ENCODE results near the gene CAB39.

CAB39 gene

GRCh38 chr2:230759481-230760167 is 47.0 kb downstream of the CAB39 start:
- no peak overlapping the region for H3K23ac ChIP-seq (ENCODE audit: low read length in 2 of 2)
- no peak overlapping the region for H2BK120ac ChIP-seq (ENCODE audit: low read depth, low read length)
- peak overlapping the region in 1 of 2 experiments; percentile 20 for H3K4me3 ChIP-seq (ENCODE audit: insufficient read depth in 1 of 2, low read depth in 1 of 2, low read length in 2 of 2)
- H2BK12ac ChIP-seq (ENCODE audit: low read length in 2 of 2) = peak overlapping the region; percentile 65 to 75
- peak overlapping the region; percentile 58 for H3K9ac ChIP-seq (ENCODE audit: low read length)
- no peak overlapping the region for H4K91ac ChIP-seq (ENCODE audit: low read length)
- H3K4ac ChIP-seq (ENCODE audit: low read depth in 1 of 2, low read length in 2 of 2) = peak overlapping the region in 1 of 2 experiments; percentile 42
- 93% methylated on average over 9 of the region's 11 CpGs for WGBS
- H3K79me1 ChIP-seq (replicated peaks; ENCODE audit: low read length, poor library complexity, severe bottlenecking) = peaks cover 16% of the 10 kb centered on the region
- DNase-seq = no peak
- peak overlapping the region; percentile 49 for H2BK15ac ChIP-seq (ENCODE audit: low read depth, poor library complexity, severe bottlenecking)
- no peak overlapping the region for H4K8ac ChIP-seq (ENCODE audit: low read length)
- peak overlapping the region; percentile 45 for H2AK5ac ChIP-seq (ENCODE audit: low read length, severe bottlenecking)
- H3K9me3 ChIP-seq (ENCODE audit: control insufficient read depth, low read length) = no peaks in the 10 kb centered on the region
- H3K27ac ChIP-seq (ENCODE audit: low read length, poor library complexity, severe bottlenecking) = no peak overlapping the region
- peaks cover 10 to 50% of the 10 kb centered on the region in 2 experiments for H3K36me3 ChIP-seq (ENCODE audit: control insufficient read depth in 1 of 2, insufficient read depth in 2 of 2, low read depth in 1 of 2, low read length in 2 of 2)
- peak overlapping the region; percentile 16 to 67 for H3K18ac ChIP-seq (ENCODE audit: low read depth in 1 of 2, low read length in 2 of 2)
- no peak overlapping the region for H2AFZ ChIP-seq (ENCODE audit: low read depth, low read length)
- no peaks in the 10 kb centered on the region for H3K27me3 ChIP-seq (ENCODE audit: control insufficient read depth in 1 of 2, insufficient read depth in 1 of 2, low read length in 2 of 2)
- peaks cover 19% of the 10 kb centered on the region for H3K4me1 ChIP-seq (ENCODE audit: control insufficient read depth, insufficient read depth, low read depth, low read length)
- no peak overlapping the region for H3K4me2 ChIP-seq (ENCODE audit: low read length, poor library complexity, severe bottlenecking)
- H3K14ac ChIP-seq (ENCODE audit: low read length in 2 of 2) = no peak overlapping the region
- H2BK5ac ChIP-seq (ENCODE audit: low read depth, low read length, poor library complexity, severe bottlenecking) = no peak overlapping the region

GRCh38 chr2:230761704-230762103 is 49.1 kb downstream of the CAB39 start:
- H3K4ac ChIP-seq (ENCODE audit: low read depth in 1 of 2, low read length in 2 of 2) = no peak overlapping the region
- H3K4me2 ChIP-seq (ENCODE audit: low read length, poor library complexity, severe bottlenecking) = no peak overlapping the region
- H3K4me1 ChIP-seq (ENCODE audit: control insufficient read depth, insufficient read depth, low read depth, low read length) = peaks cover 15% of the 10 kb centered on the region
- no peak overlapping the region for H2BK12ac ChIP-seq (ENCODE audit: low read length in 2 of 2)
- H3K27ac ChIP-seq (ENCODE audit: low read length, poor library complexity, severe bottlenecking) = no peak overlapping the region
- no peak overlapping the region for H2AFZ ChIP-seq (ENCODE audit: low read depth, low read length)
- no peak overlapping the region for H3K9ac ChIP-seq (ENCODE audit: low read length)
- H3K27me3 ChIP-seq (ENCODE audit: control insufficient read depth in 1 of 2, insufficient read depth in 1 of 2, low read length in 2 of 2) = no peaks in the 10 kb centered on the region
- no peaks in the 10 kb centered on the region for H3K9me3 ChIP-seq (ENCODE audit: control insufficient read depth, low read length)
- no peak overlapping the region for H3K23ac ChIP-seq (ENCODE audit: low read length in 2 of 2)
- H2BK120ac ChIP-seq (ENCODE audit: low read depth, low read length) = no peak overlapping the region
- H2BK15ac ChIP-seq (ENCODE audit: low read depth, poor library complexity, severe bottlenecking) = no peak overlapping the region
- H3K79me1 ChIP-seq (replicated peaks; ENCODE audit: low read length, poor library complexity, severe bottlenecking) = peaks cover 24% of the 10 kb centered on the region
- no peak for DNase-seq
- H2BK5ac ChIP-seq (ENCODE audit: low read depth, low read length, poor library complexity, severe bottlenecking) = no peak overlapping the region
- no peak overlapping the region for H3K14ac ChIP-seq (ENCODE audit: low read length in 2 of 2)
- H4K8ac ChIP-seq (ENCODE audit: low read length) = no peak overlapping the region
- no peak overlapping the region for H4K91ac ChIP-seq (ENCODE audit: low read length)
- no peak overlapping the region for H3K4me3 ChIP-seq (ENCODE audit: insufficient read depth in 1 of 2, low read depth in 1 of 2, low read length in 2 of 2)
- no peak overlapping the region for H3K18ac ChIP-seq (ENCODE audit: low read depth in 1 of 2, low read length in 2 of 2)
- over 99% methylated on average over 8 of the region's 8 CpGs for WGBS
- H2AK5ac ChIP-seq (ENCODE audit: low read length, severe bottlenecking) = no peak overlapping the region
- peaks cover 19 to 66% of the 10 kb centered on the region in 2 experiments for H3K36me3 ChIP-seq (ENCODE audit: control insufficient read depth in 1 of 2, insufficient read depth in 2 of 2, low read depth in 1 of 2, low read length in 2 of 2)

GRCh38 chr2:230762317-230762896 is 49.8 kb downstream of the CAB39 start:
- Histone ChIP-seq H3K27me3 (ENCODE audit: control insufficient read depth in 1 of 2, insufficient read depth in 1 of 2, low read length in 2 of 2) (no peaks in the 10 kb centered on the region), H3K36me3 (ENCODE audit: control insufficient read depth in 1 of 2, insufficient read depth in 2 of 2, low read depth in 1 of 2, low read length in 2 of 2) (peaks cover 19 to 73% of the 10 kb centered on the region in 2 experiments), H3K23ac (ENCODE audit: low read length in 2 of 2) (no peak overlapping the region), H2BK120ac (ENCODE audit: low read depth, low read length) (no peak overlapping the region), H4K91ac (ENCODE audit: low read length) (no peak overlapping the region), H3K4me3 (ENCODE audit: insufficient read depth in 1 of 2, low read depth in 1 of 2, low read length in 2 of 2) (no peak overlapping the region), H3K79me1 (replicated peaks; ENCODE audit: low read length, poor library complexity, severe bottlenecking) (peaks cover 24% of the 10 kb centered on the region), H2BK12ac (ENCODE audit: low read length in 2 of 2) (no peak overlapping the region), H4K8ac (ENCODE audit: low read length) (no peak overlapping the region), H2AFZ (ENCODE audit: low read depth, low read length) (no peak overlapping the region), H3K4me2 (ENCODE audit: low read length, poor library complexity, severe bottlenecking) (no peak overlapping the region), H2BK15ac (ENCODE audit: low read depth, poor library complexity, severe bottlenecking) (no peak overlapping the region), H3K9ac (ENCODE audit: low read length) (no peak overlapping the region), H3K27ac (ENCODE audit: low read length, poor library complexity, severe bottlenecking) (no peak overlapping the region), H2BK5ac (ENCODE audit: low read depth, low read length, poor library complexity, severe bottlenecking) (no peak overlapping the region), H2AK5ac (ENCODE audit: low read length, severe bottlenecking) (no peak overlapping the region), H3K4me1 (ENCODE audit: control insufficient read depth, insufficient read depth, low read depth, low read length) (peaks cover 10% of the 10 kb centered on the region), H3K4ac (ENCODE audit: low read depth in 1 of 2, low read length in 2 of 2) (no peak overlapping the region), H3K9me3 (ENCODE audit: control insufficient read depth, low read length) (no peaks in the 10 kb centered on the region), H3K14ac (ENCODE audit: low read length in 2 of 2) (no peak overlapping the region), H3K18ac (ENCODE audit: low read depth in 1 of 2, low read length in 2 of 2) (no peak overlapping the region)
- WGBS = 86% methylated on average over 4 of the region's 4 CpGs
- peak; percentile 58 for DNase-seq

GRCh38 chr2:230764346-230764745 is 51.7 kb downstream of the CAB39 start:
- no peak overlapping the region for H4K91ac ChIP-seq (ENCODE audit: low read length)
- WGBS = no CpG with 5 or more reads among the region's 1 CpG

More at GRCh38 chr2:230764346-230764745, 51.7 kb downstream of the CAB39 start:
- peaks cover 19 to 93% of the 10 kb centered on the region in 2 experiments for H3K36me3 ChIP-seq (ENCODE audit: control insufficient read depth in 1 of 2, insufficient read depth in 2 of 2, low read depth in 1 of 2, low read length in 2 of 2)
- H3K9me3 ChIP-seq (ENCODE audit: control insufficient read depth, low read length) = no peaks in the 10 kb centered on the region
- H3K27ac ChIP-seq (ENCODE audit: low read length, poor library complexity, severe bottlenecking) = no peak overlapping the region
- DNase-seq = no peak
- no peak overlapping the region for H3K23ac ChIP-seq (ENCODE audit: low read length in 2 of 2)
- no peak overlapping the region for H3K14ac ChIP-seq (ENCODE audit: low read length in 2 of 2)
- H2BK5ac ChIP-seq (ENCODE audit: low read depth, low read length, poor library complexity, severe bottlenecking) = no peak overlapping the region
- H3K79me1 ChIP-seq (replicated peaks; ENCODE audit: low read length, poor library complexity, severe bottlenecking) = peaks cover 33% of the 10 kb centered on the region
- H3K4me2 ChIP-seq (ENCODE audit: low read length, poor library complexity, severe bottlenecking) = no peak overlapping the region
- no peak overlapping the region for H3K4ac ChIP-seq (ENCODE audit: low read depth in 1 of 2, low read length in 2 of 2)
- no peak overlapping the region for H3K18ac ChIP-seq (ENCODE audit: low read depth in 1 of 2, low read length in 2 of 2)
- H2BK12ac ChIP-seq (ENCODE audit: low read length in 2 of 2) = no peak overlapping the region
- H2BK120ac ChIP-seq (ENCODE audit: low read depth, low read length) = no peak overlapping the region
- H3K9ac ChIP-seq (ENCODE audit: low read length) = no peak overlapping the region
- no peak overlapping the region for H2BK15ac ChIP-seq (ENCODE audit: low read depth, poor library complexity, severe bottlenecking)
- no peak overlapping the region for H2AFZ ChIP-seq (ENCODE audit: low read depth, low read length)
- no peak overlapping the region for H4K8ac ChIP-seq (ENCODE audit: low read length)
- H3K4me1 ChIP-seq (ENCODE audit: control insufficient read depth, insufficient read depth, low read depth, low read length) = peaks cover 5% of the 10 kb centered on the region
- no peak overlapping the region for H3K4me3 ChIP-seq (ENCODE audit: insufficient read depth in 1 of 2, low read depth in 1 of 2, low read length in 2 of 2)
- no peak overlapping the region for H2AK5ac ChIP-seq (ENCODE audit: low read length, severe bottlenecking)
- H3K27me3 ChIP-seq (ENCODE audit: control insufficient read depth in 1 of 2, insufficient read depth in 1 of 2, low read length in 2 of 2) = no peaks in the 10 kb centered on the region
